ENCODE results near the gene PPP1R13B. TPM values are rescaled to one million over a fixed set of nuclear protein-coding genes. Genes with fewer than 3 reads are reported as not detected.

PPP1R13B gene
- total RNA-seq, 6 experiments from 2014 or later = 9.2 to 22.4 (median 13.9) TPM

GRCh38 chr14:103745424-103745823, 102.0 kb downstream of the PPP1R13B start:
- peak; percentile 57 to 87 (median 84) for DNase-seq
- no peaks in the 10 kb centered on the region for H3K27me3 ChIP-seq
- intact Hi-C loops (cut with DNase I) = no loop called here
- H3K9me3 ChIP-seq = no peaks in the 10 kb centered on the region
- TF ChIP-seq POLR2A (IDR thresholded peaks at IDR 0.05) (no peak), CTCF (IDR thresholded peaks at IDR 0.05) (no peak)
- ATAC-seq = peak; percentile 93 to 95 (median 95)
- peak overlapping the region in 1 of 3 donors; percentile 27 for H3K27ac ChIP-seq
- H3K36me3 ChIP-seq = peaks cover 0 to 14% (median 6%) of the 10 kb centered on the region in 4 donors
- peaks cover 0 to 21% (median 4%) of the 10 kb centered on the region in 4 donors for H3K4me1 ChIP-seq
- H3K4me3 ChIP-seq = no peak overlapping the region
- no CpG with 5 or more reads among the region's 5 CpGs for WGBS (ENCODE audit: insufficient coverage, low coverage, low lambda C conversion rate, missing lambda C conversion rate)

- peaks cover 0 to 15% (median 7%) of the 10 kb centered on the region in 4 donors for H3K36me3 ChIP-seq
Observed at GRCh38 chr14:103744621-103745395, 102.6 kb downstream of the PPP1R13B start.

GRCh38 chr14:103743691-103744090, 103.7 kb downstream of the PPP1R13B start:
- ATAC-seq = no peak
- no peak overlapping the region for H3K27ac ChIP-seq
- no peaks in the 10 kb centered on the region for H3K9me3 ChIP-seq
- peaks cover 0 to 21% (median 4%) of the 10 kb centered on the region in 4 donors for H3K4me1 ChIP-seq
- H3K36me3 ChIP-seq = peaks cover 0 to 9% (median 3%) of the 10 kb centered on the region in 4 donors
- no peak for DNase-seq
- no peak overlapping the region for H3K4me3 ChIP-seq
- TF ChIP-seq CTCF (IDR thresholded peaks at IDR 0.05) = no peak
- TF ChIP-seq POLR2A (IDR thresholded peaks at IDR 0.05) = no peak
- H3K27me3 ChIP-seq = no peaks in the 10 kb centered on the region
- intact Hi-C loops (cut with DNase I) = no loop called here
- no CpG with 5 or more reads among the region's 15 CpGs for WGBS (ENCODE audit: insufficient coverage, low coverage, low lambda C conversion rate, missing lambda C conversion rate)

More at GRCh38 chr14:103744621-103745395, 102.6 kb downstream of the PPP1R13B start:
- Histone ChIP-seq H3K27me3 (no peaks in the 10 kb centered on the region), H3K27ac (peak overlapping the region in 1 of 3 donors; percentile 27), H3K9me3 (no peaks in the 10 kb centered on the region), H3K4me3 (no peak overlapping the region), H3K4me1 (peaks cover 0 to 21% (median 4%) of the 10 kb centered on the region in 4 donors)
- no peak for ATAC-seq
- intact Hi-C loops (cut with DNase I) = no loop called here
- TF ChIP-seq POLR2A (IDR thresholded peaks at IDR 0.05) (no peak), CTCF (IDR thresholded peaks at IDR 0.05) (no peak)
- WGBS (ENCODE audit: insufficient coverage, low coverage, low lambda C conversion rate, missing lambda C conversion rate) = 89% methylated on average over 7 of the region's 15 CpGs
- DNase-seq = no peak

- intact Hi-C loops (cut with DNase I) = no loop called here
- ATAC-seq (peak in 1 of 4 donors; percentile 28), DNase-seq (no peak)
Observed at GRCh38 chr14:103742499-103743255, 104.7 kb downstream of the PPP1R13B start.

More at GRCh38 chr14:103742499-103743255, 104.7 kb downstream of the PPP1R13B start:
- Histone ChIP-seq H3K36me3 (peaks cover 0 to 9% (median 2%) of the 10 kb centered on the region in 4 donors), H3K4me3 (no peak overlapping the region), H3K27me3 (no peaks in the 10 kb centered on the region), H3K4me1 (peaks cover 0 to 21% (median 4%) of the 10 kb centered on the region in 4 donors), H3K27ac (no peak overlapping the region), H3K9me3 (no peaks in the 10 kb centered on the region)
- TF ChIP-seq CTCF (IDR thresholded peaks at IDR 0.05) (no peak), POLR2A (IDR thresholded peaks at IDR 0.05) (no peak)
- WGBS (ENCODE audit: insufficient coverage, low coverage, low lambda C conversion rate, missing lambda C conversion rate) = 73% methylated on average over 8 of the region's 14 CpGs
